Right lobe of liver (tissue), 6 donors: ENCODE measurements around the gene CCNJL. TPM values are rescaled to one million over a fixed set of nuclear protein-coding genes. Genes with fewer than 3 reads are reported as not detected.

ENCODE experiments used
- ATAC-seq, 4 donors: fragments of 200-7000 bp; cut with Tn5 transposase; one replicate each; pipeline ENCODE4 v1.9.1; 2020; ENCODE audit warnings: mild to moderate bottlenecking in 4 of 4, moderate library complexity in 4 of 4
- DNase-seq, 3 donors: peaks; one replicate each; pipeline ENCODE4 v3.0.0-alpha.2; 2020
- H3K27ac ChIP-seq, 3 donors: fragments of 200-600 bp; one replicate each; pipeline ENCODE4 v1.8.0; 2022
- H3K27me3 ChIP-seq, 2 donors: fragments of 200-600 bp; one replicate each; pipeline ENCODE4 v1.8.0; 2022
- H3K36me3 ChIP-seq, 4 donors: fragments of 200-600 bp; sonication (generic) in 1 of 4; one replicate each; pipeline versions ENCODE4 v1.5.1 to v1.8.0; 2017 to 2022; ENCODE audit warnings: control low read depth in 1 of 4
- H3K4me1 ChIP-seq, 4 donors: fragments of 200-600 bp; sonication (generic) in 1 of 4; one replicate each; pipeline versions ENCODE4 v1.5.1 to v1.8.0; 2017 to 2022; ENCODE audit warnings: control low read depth in 1 of 4
- H3K4me3 ChIP-seq, 3 donors: fragments of 200-600 bp; one replicate each; pipeline ENCODE4 v1.8.0; 2022
- H3K9me3 ChIP-seq, 4 donors: fragments of 200-600 bp; sonication (generic) in 1 of 4; one replicate each; pipeline versions ENCODE4 v1.5.1 to v1.8.0; 2017 to 2022; ENCODE audit warnings: control low read depth in 1 of 4
- CTCF ChIP-seq, 4 donors: fragments of 200-600 bp in 3 of 4; fragments of 450-650 bp in 1 of 4; IDR thresholded peaks; one replicate each; pipeline versions ENCODE4 v1.5.1 to v1.8.0; 2016 to 2022; ENCODE audit warnings: antibody characterized with exemption in 4 of 4, mild to moderate bottlenecking in 2 of 4
- POLR2A ChIP-seq: fragments of 450-650 bp; IDR thresholded peaks from one replicate; pipeline ENCODE4 v1.6.1; 2017; ENCODE audit warnings: antibody characterized with exemption, mild to moderate bottlenecking
- WGBS: methylation state at CpG from one replicate; pipeline ENCODE4 v1.1.6; 2018; ENCODE audit warnings: low coverage, low lambda C conversion rate; ENCODE audit not compliant: insufficient coverage; ENCODE audit errors: missing lambda C conversion rate; 5-methylcytosine and 5-hydroxymethylcytosine counted together
- intact Hi-C, 2 donors: fragments of 100-400 bp; cut with DNase I; formaldehyde crosslinking; loops; one replicate each; pipeline versions ENCODE4 v1.11.2 to v1.14.1; 2022
- total RNA-seq, 6 experiments: library from RNA; depleted of rRNA in 2 of 6; stranded (reverse); fragments of >200 nt in 2 of 6; fragmentation: NEBNext Ultra II Directional in 3 of 6; extraction: Animal tissue kit (Norgen Biotek cat#: 25700) in 3 of 6; gene quantifications; one replicate each; pipeline versions ENCODE4 v1.1.0 to v1.2.4, GENCODE V29; 2016 to 2023
- donor health status: DM: no; HTN: yes; CAD: no.
- donor health status: DM: no; HTN: no; CAD: no.
- donor health status: DM: no; HTN: no; CAD: no.
- donor health status: DM: no; HTN: yes; CAD: no.
- donor health status: DM: no; HTN: yes; CAD: no.

Gene CCNJL
- total RNA-seq, 6 experiments from 2014 or later = 0.19 to 0.79 (median 0.44) TPM

GRCh38 chr5:160221082-160221481 lies 91.3 kb downstream of the CCNJL start:
- no peak for DNase-seq
- Histone ChIP-seq H3K9me3 (no peaks in the 10 kb centered on the region), H3K27ac (no peak overlapping the region), H3K27me3 (no peaks in the 10 kb centered on the region), H3K4me1 (no peaks in the 10 kb centered on the region), H3K4me3 (no peak overlapping the region), H3K36me3 (no peaks in the 10 kb centered on the region)
- 67% methylated on average over 3 of the region's 3 CpGs for WGBS
- no peak for ATAC-seq
- intact Hi-C loops = no loop called here
- TF ChIP-seq POLR2A (no peak), CTCF (IDR thresholded peaks at IDR 0.05) (no peak)

GRCh38 chr5:160219356-160219755 lies 93.0 kb downstream of the CCNJL start:
- no peak overlapping the region for H3K27ac ChIP-seq
- no peaks in the 10 kb centered on the region for H3K4me1 ChIP-seq
- 46% methylated on average over 4 of the region's 4 CpGs for WGBS
- ATAC-seq (peak in 1 of 4 donors; percentile 57), DNase-seq (no peak)
- intact Hi-C loops = no loop called here
- H3K4me3 ChIP-seq = no peak overlapping the region
- no peaks in the 10 kb centered on the region for H3K36me3 ChIP-seq
- TF ChIP-seq CTCF (IDR thresholded peaks at IDR 0.05) = no peak
- no peaks in the 10 kb centered on the region for H3K27me3 ChIP-seq
- H3K9me3 ChIP-seq = no peaks in the 10 kb centered on the region

GRCh38 chr5:160213537-160213936 lies 98.8 kb downstream of the CCNJL start:
- Histone ChIP-seq H3K4me1 (no peaks in the 10 kb centered on the region), H3K36me3 (no peaks in the 10 kb centered on the region), H3K9me3 (no peaks in the 10 kb centered on the region), H3K27ac (no peak overlapping the region), H3K4me3 (no peak overlapping the region), H3K27me3 (no peaks in the 10 kb centered on the region)
- no peak for DNase-seq
- ATAC-seq = no peak
- no peak for TF ChIP-seq POLR2A
- no peak for TF ChIP-seq CTCF (IDR thresholded peaks at IDR 0.05)
- intact Hi-C loops = no loop called here
- 62% methylated on average over 5 of the region's 5 CpGs for WGBS

GRCh38 chr5:160211352-160211751 lies 101.0 kb downstream of the CCNJL start:
- no peaks in the 10 kb centered on the region for H3K4me1 ChIP-seq
- no peak for TF ChIP-seq CTCF (IDR thresholded peaks at IDR 0.05)
- no peak for TF ChIP-seq POLR2A
- H3K4me3 ChIP-seq = no peak overlapping the region
- ATAC-seq = peak in 1 of 4 donors; percentile 56
- H3K27ac ChIP-seq = no peak overlapping the region
- WGBS = 35% methylated on average over 2 of the region's 2 CpGs
- no peaks in the 10 kb centered on the region for H3K27me3 ChIP-seq
- DNase-seq = no peak
- H3K9me3 ChIP-seq = no peaks in the 10 kb centered on the region
- intact Hi-C loops = no loop called here
- H3K36me3 ChIP-seq = no peaks in the 10 kb centered on the region

GRCh38 chr5:160210606-160211005 lies 101.8 kb downstream of the CCNJL start:
- DNase-seq (no peak), ATAC-seq (no peak)
- H3K4me3 ChIP-seq = no peak overlapping the region
- H3K27me3 ChIP-seq = no peaks in the 10 kb centered on the region
- no peaks in the 10 kb centered on the region for H3K9me3 ChIP-seq
- no peak overlapping the region for H3K27ac ChIP-seq
- intact Hi-C loops = no loop called here
- TF ChIP-seq POLR2A (no peak), CTCF (IDR thresholded peaks at IDR 0.05) (no peak)
- H3K36me3 ChIP-seq = no peaks in the 10 kb centered on the region
- WGBS = 75% methylated on average over 8 of the region's 9 CpGs
- H3K4me1 ChIP-seq = no peaks in the 10 kb centered on the region
